ENCODE results near the gene RDH8. TPM values are rescaled to one million over a fixed set of nuclear protein-coding genes. Genes with fewer than 3 reads are reported as not detected.

RDH8 gene
- total RNA-seq, 1 donor from 2014 or later = not detected

DNA sequence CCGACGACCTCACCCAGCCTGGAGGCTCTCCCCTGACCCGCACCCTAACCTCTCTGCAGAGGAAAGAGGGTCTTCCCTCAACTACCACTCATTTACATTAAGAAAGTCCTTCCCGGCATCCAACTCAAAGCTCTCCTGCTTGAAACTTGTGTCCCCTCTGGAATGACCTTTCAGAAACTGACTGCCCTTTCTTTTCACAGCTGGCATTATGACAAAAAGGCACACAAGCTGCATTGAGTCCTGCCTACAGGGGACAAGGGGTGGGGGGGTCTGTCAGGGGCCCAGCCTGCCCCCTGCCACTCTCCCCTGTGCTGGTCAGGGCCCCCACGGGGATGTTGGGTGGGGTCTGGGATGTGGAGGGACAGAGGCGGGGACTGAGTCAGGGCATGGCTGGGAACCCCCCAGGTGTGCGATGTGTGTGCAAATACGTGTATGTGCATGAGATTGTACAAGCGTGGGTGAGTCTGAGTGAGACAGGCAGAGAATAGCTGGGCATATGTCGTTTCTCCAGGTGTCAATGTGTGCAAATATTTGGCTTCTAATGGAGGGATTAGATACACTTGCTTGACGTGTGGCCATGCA is 5.0 kb upstream of the RDH8 start:
- DNase-seq (ENCODE audit: low read depth) = no peak
- no peak overlapping the region for H3K4me3 ChIP-seq (ENCODE audit: low read depth, low read length)
- TF ChIP-seq CTCF (conservative IDR thresholded peaks at IDR 0.05; ENCODE audit: low read depth, low read length) = no peak

DNA sequence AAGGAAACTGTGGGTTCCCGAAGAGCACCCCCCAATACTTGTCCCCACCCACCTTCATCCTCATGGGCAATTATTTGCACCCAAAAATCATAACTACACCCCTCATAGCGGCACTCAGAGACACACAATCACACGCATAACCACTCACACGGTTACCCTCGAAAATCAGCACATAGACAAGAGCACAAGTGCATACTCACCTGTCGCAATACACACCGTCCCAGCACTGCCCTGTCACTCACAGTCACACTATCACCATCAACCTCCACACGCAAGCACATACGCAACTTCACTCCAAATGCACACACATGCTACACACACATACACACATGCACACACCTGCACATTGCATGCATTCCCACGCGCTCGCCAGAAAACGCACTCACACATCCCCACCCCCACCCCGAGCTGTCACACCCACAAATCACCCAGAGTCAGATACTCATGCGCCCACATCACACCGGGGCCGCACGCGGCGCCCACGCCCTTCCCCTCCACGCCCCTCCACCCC is 3.5 kb upstream of the RDH8 start:
- H3K4me3 ChIP-seq (ENCODE audit: low read depth, low read length) = no peak overlapping the region
- DNase-seq (ENCODE audit: low read depth) = no peak
- TF ChIP-seq CTCF (conservative IDR thresholded peaks at IDR 0.05; ENCODE audit: low read depth, low read length) = no peak

DNA sequence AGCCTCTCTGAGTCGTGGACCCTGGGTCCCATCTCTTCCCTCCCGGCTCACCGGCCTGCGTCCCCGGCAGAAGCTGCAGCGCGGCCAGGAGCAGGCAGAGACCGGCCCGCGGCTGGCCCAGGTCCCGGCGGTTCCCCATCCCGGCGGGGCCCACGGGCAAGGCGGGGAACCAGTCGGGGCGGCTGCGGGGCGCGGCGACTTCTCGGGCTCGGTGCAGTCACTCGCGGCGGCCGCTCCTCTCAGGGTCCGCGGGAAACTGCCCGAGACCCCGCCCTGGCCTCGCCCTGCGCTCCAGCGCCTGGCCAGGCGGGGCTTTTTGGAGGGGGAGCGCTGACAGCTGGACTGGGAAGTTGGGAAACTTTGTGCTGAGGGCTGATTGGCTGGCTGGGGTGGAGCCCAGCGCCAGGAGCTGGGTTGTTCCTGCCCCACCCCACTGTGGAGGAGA is 3.0 kb upstream of the RDH8 start, which contains the start of gene COL5A3:
Gene COL5A3 (minus strand): TSS at position 258 of the 445 bp plus-strand sequence. CDS start 119 bp downstream, at position 139.
- DNase-seq (ENCODE audit: low read depth) = no peak
- no peak within 1 kb of the TSS for H3K4me3 ChIP-seq (ENCODE audit: low read depth, low read length)
- TF ChIP-seq CTCF (conservative IDR thresholded peaks at IDR 0.05; ENCODE audit: low read depth, low read length) = no peak

GRCh38 chr19:10010939-10011338 is 2.3 kb upstream of the RDH8 start:
- no peak overlapping the region for H3K4me3 ChIP-seq (ENCODE audit: low read depth, low read length)
- TF ChIP-seq CTCF (conservative IDR thresholded peaks at IDR 0.05; ENCODE audit: low read depth, low read length) = no peak
- no peak for DNase-seq (ENCODE audit: low read depth)

- H3K4me3 ChIP-seq (ENCODE audit: low read depth, low read length) = no peak overlapping the region
- no peak for TF ChIP-seq CTCF (conservative IDR thresholded peaks at IDR 0.05; ENCODE audit: low read depth, low read length)
- no peak for DNase-seq (ENCODE audit: low read depth)
Measured at GRCh38 chr19:10011974-10012373, 1.3 kb upstream of the RDH8 start.

DNA sequence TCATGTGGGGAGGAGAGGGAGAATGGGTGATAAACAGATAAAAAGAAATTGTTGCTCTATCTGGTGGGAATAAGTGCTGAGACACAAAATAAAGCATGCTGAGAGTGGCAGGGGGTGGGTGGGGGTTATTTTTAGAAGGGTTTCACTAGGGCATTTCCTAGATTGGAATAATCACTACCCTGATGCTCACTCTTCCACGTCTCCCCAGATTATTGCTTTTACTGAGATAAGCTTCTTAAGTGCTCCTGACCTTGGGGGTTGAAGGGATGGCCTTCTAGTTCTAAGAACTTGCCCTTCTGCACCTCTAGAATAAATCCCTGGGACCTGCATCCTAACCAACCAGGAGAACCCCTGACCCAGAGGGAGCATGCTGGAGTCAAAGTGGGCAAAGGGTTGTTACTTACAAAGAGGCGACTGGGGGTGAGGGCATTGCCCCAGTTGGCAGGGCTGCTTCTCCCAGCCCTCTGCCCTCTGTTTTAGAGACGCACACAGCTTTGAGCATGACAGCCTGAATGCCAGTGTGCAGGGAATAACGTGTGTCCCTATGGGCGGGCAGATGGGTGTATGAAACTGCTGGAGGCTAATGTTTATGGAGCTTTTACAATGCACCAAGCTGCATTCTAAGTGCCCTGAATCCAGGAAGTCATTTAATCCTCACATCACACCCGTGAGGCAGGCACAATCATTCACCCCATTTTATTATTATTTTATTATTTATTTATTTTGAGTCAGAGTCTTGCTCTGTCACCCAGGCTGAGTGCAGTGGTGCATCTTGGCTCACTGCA is 743 bp downstream of the RDH8 start:
- H3K4me3 ChIP-seq (ENCODE audit: low read depth, low read length) = no peak overlapping the region
- no peak for TF ChIP-seq CTCF (conservative IDR thresholded peaks at IDR 0.05; ENCODE audit: low read depth, low read length)
- no peak for DNase-seq (ENCODE audit: low read depth)

Measured in epithelial cell of proximal tubule (primary cell).